Measurements from ENCODE around the gene MYO10.

The MYO10 gene

DNA sequence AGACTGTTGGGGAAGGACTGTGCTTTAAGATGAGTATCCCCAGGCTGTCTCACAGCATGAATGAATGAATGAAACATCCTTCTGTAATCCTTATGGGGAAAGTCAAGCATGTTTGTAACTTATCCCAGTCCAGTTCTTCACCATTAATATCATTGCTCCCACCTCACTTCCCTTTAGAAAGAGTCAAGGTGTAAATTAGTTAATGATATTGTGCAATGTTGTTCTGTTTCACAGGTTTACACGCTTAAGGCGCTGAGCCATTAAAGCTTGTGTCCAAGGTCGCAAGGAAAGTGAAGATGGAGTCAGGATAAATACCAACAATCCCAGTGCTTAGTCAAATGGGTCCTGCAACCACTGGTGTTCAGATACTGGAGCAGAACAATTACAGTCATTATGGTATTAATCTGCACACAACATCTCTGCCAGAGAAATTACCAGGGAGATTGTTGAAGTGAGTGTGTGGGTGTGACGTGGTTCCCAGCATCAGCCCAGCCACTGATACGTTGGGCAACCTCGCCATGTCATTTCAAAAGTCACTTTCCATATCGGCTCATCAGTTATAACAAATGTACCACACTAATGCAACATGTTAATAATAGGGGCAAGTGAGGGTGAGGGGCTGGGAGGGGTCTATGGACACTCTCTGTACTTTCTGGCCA is 1.5 kb upstream of the MYO10 start:
- no peak for DNase-seq

DNA sequence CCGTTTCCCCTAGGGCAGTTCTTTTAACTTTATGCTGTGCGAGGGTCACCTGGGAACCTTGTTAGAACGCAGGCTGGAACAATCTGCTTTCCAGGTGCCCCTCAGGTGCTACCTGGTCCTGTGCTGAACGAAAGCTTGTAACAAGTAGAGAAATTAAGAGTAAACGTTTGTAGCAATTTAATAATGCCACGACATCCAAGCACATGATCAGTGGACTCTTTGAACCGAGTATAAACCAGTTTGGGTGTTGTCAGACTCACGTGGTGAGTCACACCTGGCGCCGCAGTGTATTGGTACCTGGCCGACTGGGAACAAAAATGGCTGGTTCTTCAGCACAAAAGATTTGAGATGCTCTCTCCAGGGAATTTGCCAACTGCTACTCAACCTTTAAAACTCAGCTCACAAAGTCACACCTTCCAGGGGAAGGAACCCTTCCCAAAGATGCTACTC is 926 bp upstream of the MYO10 start:
- no peak for DNase-seq

DNA sequence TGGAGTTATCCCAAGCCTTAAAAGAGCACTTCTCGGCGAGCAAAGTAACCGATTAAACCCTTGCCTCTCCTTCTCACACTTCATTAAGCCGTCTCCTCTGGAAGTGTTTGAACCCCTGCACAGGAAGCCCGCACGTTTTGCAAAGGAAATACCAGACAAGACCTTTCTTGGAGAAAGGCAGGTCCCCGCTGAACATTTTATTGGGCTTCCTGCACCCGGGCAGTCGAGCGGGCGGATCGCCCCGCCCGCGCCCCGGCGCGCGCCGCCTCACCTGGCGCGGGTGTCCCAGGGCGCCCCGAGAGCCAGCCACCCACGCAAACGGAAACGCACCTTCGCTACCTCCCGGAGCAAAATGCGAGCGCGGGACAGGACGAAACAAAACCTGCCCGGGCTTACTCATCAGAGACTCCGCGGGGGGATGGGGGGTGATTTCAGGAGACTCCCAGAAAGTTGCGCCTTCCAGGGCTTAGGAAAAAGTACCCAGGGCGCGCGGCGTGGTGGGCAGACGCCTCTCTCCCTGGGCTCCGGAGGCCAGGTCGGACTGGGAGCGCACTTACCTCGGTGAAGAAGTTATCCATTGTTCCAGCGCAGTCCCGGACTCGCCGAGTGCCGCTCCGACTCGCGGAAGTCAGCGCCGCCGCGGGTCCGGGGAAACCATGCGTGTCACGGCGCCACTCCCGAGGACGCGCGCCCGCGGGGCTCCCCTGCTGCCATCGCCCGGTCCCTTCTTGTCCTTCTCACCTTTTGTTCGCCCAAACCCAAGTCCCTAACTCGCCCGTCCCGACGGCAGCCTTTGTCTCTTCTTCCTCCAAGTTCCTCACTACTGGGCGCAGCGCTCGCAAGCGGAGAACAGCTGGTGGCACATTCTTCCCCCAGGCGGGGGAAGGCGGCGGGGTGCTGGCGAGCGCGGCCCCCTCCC is 598 bp downstream of the MYO10 start:
- DNase-seq, result peak; percentile 8

DNA sequence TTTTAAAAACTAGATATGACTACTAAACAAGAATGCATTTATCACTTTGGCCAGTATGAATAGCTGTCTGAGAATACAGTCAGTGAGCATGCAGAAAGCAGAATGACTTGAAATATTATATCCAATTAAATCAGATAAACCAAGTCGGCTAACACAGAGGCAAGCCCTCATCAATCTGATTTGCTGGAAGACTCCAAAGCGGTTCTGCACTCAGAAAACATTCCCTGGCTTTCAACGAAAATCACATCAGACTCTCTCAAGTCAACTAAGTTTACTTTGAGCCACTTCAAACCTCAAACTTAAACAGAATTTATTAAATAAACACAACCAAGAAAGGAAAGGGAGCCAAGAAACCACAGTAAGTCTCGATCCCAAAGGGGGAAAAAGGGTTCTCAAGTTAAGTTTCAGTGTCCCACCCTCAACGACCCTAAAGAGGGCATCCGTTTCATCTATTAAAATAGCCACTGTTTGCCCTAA is 1.4 kb downstream of the MYO10 start:
- no peak for DNase-seq

DNA sequence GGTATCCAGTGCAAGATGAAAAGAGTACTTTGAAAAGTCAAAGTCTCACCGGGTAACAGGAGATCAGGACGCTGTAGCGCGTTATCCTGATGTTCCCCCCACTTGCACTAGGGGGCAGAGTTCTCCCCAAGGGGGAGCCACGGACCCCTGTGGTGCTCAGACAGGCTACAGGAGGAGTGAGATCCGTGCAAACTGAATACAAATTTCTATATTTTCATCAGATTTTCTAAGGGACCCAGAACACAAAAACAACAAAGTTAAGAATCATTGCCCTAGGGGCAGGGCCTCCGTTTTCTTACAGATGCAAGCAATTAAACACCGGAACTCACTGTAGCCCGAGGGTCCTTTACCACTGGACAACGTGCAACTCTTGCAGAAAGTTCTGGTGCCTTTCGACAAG is 2.0 kb downstream of the MYO10 start:
- DNase-seq, result no peak

DNA sequence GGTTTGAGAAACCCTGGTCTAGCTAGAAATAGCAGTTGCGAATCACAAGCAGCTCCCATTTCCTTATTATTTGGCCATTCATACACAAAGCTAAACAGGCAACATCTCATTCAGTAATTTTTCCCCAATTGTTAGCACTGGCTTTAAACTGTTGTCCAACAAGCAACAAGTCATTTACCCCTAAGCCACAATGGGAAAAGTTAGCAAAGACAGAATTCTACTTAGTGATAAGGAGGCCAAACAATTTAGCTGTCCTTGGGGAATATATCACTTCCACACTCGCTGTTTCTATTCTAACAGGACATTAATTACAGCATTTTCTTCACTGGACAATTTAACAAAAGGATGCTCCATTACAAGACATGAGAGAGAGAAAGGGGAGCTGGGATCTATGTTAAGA is 2.8 kb downstream of the MYO10 start:
- no peak for DNase-seq

DNA sequence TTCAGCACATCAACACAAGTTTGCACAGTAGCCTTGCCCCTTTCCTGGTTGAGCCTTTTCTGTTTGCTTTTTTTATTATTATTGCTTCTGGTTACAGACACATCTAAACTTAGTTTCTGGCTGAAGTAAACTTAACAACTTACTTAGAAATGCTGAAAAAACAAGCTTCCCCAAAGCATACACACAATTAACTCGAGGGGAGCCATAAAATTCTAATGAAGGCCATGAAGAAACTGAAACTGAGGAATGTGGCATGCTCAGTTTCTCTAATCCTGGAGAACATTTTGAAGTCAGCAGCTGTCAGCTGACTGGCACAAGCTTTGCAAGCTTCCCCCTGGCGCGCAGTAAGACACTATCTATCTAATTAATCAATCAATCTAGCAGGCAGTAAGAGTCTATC is 3.7 kb downstream of the MYO10 start:
- DNase-seq, result no peak

DNA sequence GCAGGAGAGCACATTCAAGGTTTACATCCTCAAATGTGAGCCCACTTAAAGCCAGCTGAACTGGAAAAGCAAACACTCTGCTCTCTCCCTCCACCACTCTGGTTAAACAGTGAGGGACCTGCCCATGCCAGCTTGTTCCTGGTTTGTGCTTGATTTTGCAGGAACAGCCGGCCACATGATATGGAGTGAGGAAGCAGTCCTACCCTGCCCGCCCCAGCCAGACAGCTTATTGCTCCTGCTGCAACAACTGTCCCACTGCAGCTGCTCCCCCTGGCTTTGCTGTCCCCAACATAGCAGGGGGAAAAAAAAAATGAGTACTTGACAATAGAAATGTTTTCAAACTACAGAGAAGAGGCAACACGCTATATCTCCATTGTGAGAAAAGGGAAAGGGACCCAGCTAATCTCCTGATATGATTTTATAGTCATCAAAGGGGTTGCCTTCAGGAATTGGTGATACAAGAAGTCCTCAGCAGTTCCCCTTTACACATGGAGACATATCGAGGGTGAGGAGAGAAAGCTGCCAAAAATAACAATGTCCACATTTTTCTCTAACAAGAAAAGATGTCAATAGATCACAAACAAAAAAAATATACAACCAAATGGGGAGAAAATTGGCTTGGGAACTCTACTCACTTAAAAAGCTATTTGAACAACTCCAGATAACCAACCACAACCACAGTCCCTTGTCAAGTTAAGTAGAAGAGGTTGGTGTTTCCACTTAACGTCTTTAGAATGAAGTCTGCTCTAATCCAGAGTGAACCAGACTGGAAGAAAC is 4.6 kb downstream of the MYO10 start:
- no peak for DNase-seq

DNA sequence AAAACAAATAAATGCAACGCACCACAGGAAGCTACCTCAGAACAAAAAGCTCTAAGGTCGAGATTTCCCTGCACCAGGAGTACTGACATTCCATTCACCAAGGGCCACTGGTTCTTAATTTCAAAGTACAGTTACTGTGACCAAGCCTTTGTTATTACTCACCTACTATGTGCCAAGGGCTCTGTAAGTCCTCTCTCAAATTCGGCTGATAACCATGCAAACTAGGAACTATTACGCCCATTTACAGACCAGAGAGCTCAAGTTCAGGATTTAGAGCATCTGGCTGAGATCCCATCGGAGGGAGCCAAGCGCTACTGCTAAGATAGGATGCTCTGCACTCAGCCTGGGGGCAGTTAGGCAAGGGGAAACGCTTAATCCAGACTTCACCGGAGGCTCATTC is 5.6 kb downstream of the MYO10 start:
- DNase-seq, result no peak

DNA sequence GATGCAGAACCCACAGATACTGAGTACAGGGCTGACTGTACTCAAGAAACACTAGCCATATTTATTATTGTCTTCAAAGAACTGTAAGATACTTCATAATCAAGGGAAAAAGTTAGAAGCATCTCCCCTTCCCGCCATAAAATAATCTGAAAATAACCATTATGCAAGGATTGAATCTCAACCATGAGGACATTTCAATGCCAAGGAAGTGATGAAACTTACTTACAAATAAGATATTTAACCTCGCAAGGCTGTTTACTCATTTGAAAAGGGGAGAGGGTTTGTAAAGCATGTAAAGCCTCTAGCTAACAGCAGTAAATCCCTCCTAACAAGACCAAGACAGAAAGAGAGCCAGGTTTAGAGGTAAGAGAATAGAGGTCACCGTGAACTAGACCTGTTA is 6.3 kb downstream of the MYO10 start:
- DNase-seq, result no peak

DNA sequence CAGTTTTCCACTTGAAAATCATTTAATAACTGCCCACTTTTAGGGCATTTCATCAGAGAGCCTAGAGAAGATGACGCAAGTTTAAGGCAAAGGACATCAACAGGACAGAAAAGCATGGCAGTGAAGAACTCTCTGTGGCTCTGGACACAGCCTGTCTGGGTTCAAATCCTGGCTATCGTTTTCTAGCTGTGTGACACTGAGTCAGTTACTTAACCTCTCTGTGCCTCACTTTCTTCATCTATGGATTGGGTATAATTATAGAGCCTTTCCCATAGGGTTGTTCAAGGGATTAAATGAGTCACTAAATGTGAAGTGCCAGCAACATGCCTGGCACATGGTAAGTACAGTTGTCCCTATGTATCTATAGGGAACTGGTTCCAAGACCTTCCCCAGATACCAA is 6.7 kb downstream of the MYO10 start:
- DNase-seq, result no peak

DNA sequence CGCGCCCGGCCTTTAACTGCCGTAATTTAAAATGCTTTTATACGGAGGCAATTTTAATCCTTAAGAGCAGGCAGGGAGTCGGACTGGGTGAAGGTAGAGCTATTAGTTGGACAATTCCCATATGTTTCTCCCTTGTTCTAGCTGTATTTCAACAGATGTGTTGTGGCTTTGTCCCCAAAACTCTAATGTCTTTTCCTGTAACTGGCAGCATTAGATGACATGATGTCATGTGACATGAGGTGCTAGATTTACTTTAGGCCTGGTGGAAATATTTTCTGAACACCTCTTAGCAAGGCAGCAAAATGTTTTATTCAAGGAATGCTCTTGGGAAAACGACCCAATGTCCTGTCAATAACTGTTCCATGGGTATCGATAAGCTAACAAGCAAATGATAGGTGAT is 8.5 kb downstream of the MYO10 start:
- DNase-seq, result no peak

DNA sequence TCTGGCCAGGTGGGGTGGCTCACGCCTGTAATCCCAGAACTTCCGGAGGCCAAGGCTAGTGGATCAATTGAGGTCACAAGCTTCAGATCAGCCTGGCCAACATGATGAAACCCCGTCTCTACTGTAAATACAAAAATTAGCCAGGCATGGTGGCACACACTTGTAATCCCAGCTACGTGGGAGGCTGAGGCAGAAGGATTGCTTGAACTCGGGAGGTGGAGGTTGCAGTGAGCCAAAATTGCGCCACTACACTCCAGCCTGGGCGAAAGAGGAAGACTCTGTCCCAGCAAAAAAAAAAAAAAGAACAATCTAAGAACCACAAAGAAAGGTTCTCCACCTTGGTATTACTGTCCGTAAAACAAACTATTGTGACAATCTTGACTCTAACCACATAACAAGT is 9.7 kb downstream of the MYO10 start:
- DNase-seq, result no peak

DNA sequence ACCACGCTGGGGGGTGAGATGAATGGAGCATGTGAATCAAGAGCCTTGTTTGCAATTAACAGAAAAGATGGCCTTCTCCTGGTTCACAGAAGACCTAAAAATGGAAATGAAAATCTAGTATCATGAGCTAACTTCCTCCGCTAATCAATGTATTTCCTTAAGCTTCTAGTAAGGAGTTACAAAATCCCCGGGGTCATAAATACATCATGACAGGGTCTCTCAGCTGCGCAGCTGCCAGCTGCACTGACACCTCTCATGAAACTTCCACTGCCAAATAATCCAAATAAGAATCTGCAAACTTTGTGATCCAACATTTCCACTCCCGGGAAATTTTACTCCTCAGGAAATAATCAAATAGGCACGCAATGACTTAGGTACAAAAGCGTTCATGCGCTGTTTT is 11.9 kb downstream of the MYO10 start:
- no peak for DNase-seq

DNA sequence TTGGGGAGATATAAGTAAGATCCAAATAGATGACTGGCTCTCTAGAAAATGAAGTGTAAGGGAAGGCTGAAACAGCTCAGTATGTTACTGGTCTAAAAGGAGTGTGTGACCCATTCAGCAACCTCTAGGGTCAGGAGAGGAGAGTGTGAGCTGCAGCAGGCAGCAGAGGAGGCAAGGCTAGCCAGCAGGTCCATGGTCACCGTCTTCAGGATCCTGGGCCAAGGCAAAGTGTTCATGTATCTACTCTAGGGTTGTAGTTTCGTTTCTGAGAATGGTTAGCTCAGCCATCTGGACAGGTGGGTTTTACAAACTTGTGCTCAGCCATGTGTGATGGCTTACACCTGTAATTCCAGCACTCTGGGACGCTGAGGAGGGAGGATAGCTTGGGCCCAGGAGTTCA is 13.7 kb downstream of the MYO10 start:
- DNase-seq, result no peak

DNA sequence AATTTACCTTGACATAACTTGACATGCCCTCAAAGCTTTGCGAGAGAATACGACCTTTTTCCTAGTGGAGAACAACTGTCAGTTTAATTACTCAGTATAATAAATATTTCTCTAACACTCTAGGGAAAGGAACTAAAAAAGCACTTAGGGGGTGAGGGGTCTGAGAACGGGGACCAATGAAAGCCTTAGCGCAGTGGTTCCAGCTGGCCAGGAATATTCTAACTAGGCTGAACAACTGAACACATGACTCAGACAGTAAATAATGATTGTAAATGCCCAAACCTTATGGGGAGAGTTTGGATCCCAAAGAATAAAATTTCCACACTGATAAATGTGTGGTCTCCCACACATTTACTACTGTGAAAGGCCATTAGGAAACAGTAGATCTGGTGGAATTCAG is 14.9 kb downstream of the MYO10 start:
- no peak for DNase-seq

DNA sequence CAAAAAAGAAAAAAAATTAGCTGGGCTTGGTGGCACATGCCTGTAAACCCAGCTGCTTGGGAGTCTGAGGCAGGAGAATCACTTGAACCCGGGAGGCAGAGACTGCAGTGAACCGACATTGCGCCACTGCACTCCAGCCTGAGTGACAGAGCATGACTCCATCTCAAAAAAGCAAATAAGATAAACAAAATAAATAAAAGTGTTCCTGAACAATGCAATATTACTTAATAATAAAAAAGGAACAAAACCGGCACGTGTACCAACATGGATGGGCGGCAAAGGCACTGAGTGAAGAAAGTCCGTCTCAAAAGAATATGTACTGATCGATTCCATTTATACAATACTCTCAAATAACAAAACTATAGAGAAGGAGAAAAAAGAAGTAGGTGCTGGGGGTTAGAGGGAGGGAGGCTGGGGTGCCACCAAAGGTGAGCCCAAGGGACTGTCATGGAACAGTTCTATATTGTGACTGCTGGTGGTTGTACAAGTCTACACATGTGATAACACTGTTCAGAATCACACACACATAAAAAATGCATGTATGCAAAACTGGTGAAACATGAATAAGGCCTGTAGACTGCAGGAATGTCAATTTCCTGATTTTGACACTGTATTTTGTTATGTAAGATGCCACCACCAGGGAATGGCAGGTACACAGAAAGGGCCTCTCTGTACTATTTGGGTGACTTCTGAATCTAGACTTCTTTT is 15.8 kb downstream of the MYO10 start:
- DNase-seq, result no peak

DNA sequence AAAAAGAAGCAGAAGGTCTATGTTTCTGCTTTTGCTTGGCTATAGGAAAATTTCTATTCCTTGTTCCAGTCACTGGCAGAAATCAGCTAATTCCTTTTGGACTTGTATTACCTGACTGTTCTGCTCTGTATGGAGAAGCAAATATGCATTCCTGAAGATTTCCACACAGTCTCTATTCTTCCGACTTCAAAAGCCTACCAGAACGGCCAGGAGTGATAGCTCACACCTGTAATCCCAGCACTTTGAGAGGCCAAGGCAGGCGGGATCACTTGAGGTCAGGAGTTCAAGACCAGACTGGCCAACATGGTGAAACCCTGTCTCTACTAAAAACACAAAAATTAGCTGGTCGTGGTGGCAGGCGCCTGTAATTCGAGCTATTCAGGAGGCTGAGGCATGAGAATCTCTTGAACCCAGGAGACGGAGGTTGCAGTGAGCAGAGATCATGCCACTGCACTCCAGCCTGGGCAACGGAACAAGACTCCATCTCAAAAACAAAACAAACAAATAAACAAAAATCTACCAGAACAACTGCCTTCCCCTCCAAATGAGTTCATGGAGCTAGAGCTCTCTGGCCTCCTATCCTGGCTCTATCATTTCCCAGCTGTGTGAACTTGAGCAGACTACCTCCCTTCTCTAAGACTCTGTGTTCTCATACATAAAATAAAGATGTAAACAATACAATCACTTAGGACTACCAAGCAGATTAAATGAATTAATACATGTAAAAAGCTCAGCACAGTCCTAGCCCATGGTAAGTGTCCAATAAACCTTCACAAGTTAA is 17.0 kb downstream of the MYO10 start:
- no peak for DNase-seq

DNA sequence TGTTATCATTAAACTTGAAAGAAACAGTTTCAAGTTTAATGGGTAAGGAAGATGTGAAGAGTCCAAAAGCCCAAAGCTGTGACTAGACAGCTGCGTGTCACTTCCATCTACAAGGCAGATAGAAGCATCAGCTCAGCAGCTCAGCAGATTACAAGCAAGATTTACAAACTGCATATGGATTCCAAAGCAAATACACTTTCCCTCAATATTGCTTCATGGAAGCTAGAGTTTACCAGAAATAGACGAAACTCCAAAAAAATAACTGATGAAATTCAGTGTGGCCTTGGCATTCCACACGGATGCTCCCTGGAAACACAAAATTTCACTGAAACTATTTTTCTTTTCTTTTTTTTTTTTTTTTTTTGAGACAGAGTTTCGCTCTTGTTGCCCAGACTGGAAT is 17.9 kb downstream of the MYO10 start:
- DNase-seq, result no peak

DNA sequence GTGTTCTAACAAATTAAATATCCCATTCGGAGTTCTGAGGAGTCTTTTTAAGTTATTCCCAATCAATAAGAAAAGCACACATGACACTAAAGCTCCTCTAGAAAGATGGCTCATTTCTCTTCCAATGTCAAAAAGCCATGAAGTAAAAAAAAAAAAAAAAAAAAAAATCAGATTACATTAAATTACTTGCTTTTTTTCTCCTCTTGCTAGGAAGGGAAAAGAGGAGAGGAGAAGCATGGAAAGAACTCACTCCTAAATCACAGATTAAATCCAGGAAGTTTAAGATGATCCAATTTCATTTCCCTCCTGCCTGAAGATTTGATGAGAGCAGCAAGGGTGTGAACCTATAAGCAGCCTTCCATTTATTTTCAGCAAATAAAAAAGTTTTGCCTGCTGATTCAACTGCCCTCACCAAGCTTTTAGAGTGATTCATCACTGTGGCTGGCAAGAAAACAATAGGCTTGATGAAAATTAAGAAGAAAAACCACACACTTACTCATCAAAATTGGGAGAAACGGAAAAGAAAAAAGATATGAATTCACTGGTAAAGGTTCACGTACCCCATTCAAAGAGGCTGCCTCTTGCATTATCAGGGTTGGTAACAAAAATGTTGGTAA is 19.7 kb downstream of the MYO10 start:
- no peak for DNase-seq

DNA sequence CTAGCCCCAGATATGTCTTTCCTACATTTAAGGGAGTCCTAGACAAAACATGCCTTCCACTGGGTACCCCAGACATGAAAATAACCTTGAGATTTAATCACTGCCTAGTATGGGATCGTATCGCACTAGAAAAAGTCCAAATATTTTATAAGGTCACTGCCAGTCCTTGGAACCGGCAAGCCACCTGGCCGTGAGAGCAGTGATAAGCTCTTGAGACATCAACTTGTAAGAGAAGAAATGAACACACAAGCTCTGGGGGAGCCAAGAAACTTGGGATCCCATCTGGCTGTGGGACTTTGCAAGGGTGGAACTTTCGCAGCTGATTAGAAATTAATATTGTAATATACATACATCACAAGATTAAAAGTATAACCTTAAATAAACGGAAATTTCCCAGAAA is 21.5 kb downstream of the MYO10 start:
- no peak for DNase-seq

DNA sequence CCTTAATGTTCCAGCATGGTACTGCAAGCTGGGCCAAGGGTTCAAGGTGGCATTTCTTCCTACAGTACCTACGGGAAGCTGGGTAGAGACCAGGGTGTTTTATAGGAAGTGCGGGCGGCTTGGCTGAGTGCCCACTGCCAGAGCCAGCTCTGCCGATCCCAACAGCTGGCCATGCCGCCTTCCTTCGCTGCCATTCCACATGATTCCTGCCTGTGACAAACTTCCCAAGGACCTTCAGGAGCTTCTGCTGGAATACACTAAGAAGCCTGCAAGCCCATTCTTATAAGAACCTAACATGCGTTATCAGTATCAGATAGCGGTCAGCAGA is 22.0 kb downstream of the MYO10 start:
- DNase-seq, result no peak
